ENCODE measurements around the gene SMCR8.
"Not testable (repeated sequence)": the region's sequence is repeated elsewhere in the genome, so short reads cannot be mapped to it uniquely, and the experiment has no call there.

GRCh38 chr17:18338158-18338557 is 23.1 kb downstream of the SMCR8 start:
- TF ChIP-seq FOSL1 (CRISPR knock-in tag; IDR thresholded peaks at IDR 0.05; ENCODE audit: borderline replicate concordance); RAD21 (CRISPR knock-in tag; IDR thresholded peaks at IDR 0.05); SRF (IDR thresholded peaks at IDR 0.05; ENCODE audit: low read depth, low read length); EZH2 (conservative IDR thresholded peaks at IDR 0.05; ENCODE audit: low read depth, low read length); ZFP90 (CRISPR knock-in tag; IDR thresholded peaks at IDR 0.05; ENCODE audit: borderline replicate concordance); CBFB (CRISPR knock-in tag; IDR thresholded peaks at IDR 0.05); ZFP91 (CRISPR knock-in tag; IDR thresholded peaks at IDR 0.05; ENCODE audit: borderline replicate concordance); ZNF143 (CRISPR knock-in tag; IDR thresholded peaks at IDR 0.05); RELA (CRISPR knock-in tag; IDR thresholded peaks at IDR 0.05); TBP (CRISPR knock-in tag; IDR thresholded peaks at IDR 0.05): not testable (repeated sequence)
